Measurements from ENCODE around the gene SLC6A13. TPM values are rescaled to one million over a fixed set of nuclear protein-coding genes. Genes with fewer than 3 reads are reported as not detected.

The SLC6A13 gene
- total and polyA plus RNA-seq, 2 of the 13 experiments (the other 11 are each of a cell fraction or from before 2014, with no cell fraction given): 0.05 to 0.15 TPM

- Histone ChIP-seq H3K9me3 (ENCODE audit: low read length) (no peaks in the 10 kb centered on the region), H3K4me1 (ENCODE audit: insufficient read depth, low read length) (peaks cover 53% of the 10 kb centered on the region), H3K4me2 (ENCODE audit: low read depth, low read length) (0 out of 2 replicates have a peak overlapping the region, but pooled peaks have one; percentile 52), H3K27ac (ENCODE audit: extremely low read length, insufficient read depth, low read length) (no peak overlapping the region), H3K27me3 (ENCODE audit: control insufficient read depth in 1 of 2, insufficient read depth in 2 of 2, low read length in 2 of 2) (no peaks in the 10 kb centered on the region), H3K4me3 (replicated peaks in 1 of 3; ENCODE audit: insufficient read depth in 1 of 3, low read depth in 2 of 3, low read length in 3 of 3) (no peak overlapping the region), H3K79me2 (ENCODE audit: insufficient read depth, low read length) (no peaks in the 10 kb centered on the region), H4K20me1 (ENCODE audit: insufficient read depth, low read length) (no peaks in the 10 kb centered on the region), H2AFZ (ENCODE audit: low read length) (no peak overlapping the region), H3K36me3 (replicated peaks in 1 of 2; ENCODE audit: control insufficient read depth in 1 of 2, insufficient read depth in 2 of 2, low read length in 2 of 2) (no peaks in the 10 kb centered on the region), H3K9ac (ENCODE audit: insufficient read depth, low read depth, low read length) (no peak overlapping the region)
- ChIA-PET POLR2A (interaction anchor here (1.2 kb wide), 1 partner anchor 17 kb away, joined by 3 read pairs; no protein-coding TSS in a partner anchor), CTCF (ENCODE audit: low intra/inter-chr PET ratio, low total read pairs) (no interaction called here)
- peak; percentile 27; the same call in 2 of the 3 replicates for ATAC-seq
- intact Hi-C loops (cut with micrococcal nuclease; ENCODE audit: unreplicated experiment): no loop called here
- 0 out of 2 replicates have a peak, but pooled peaks have one; percentile 30 for TF ChIP-seq PATZ1 (CRISPR knock-in tag; IDR thresholded peaks at IDR 0.05)
- peak; percentile 27 for TF ChIP-seq XRCC5 (optimal IDR thresholded peaks at IDR 0.05; ENCODE audit: low read length)
- TF ChIP-seq ZNF235 (CRISPR knock-in tag; IDR thresholded peaks at IDR 0.05; ENCODE audit: borderline replicate concordance): no peak
- no peak for TF ChIP-seq SP5 (CRISPR knock-in tag; IDR thresholded peaks at IDR 0.05; ENCODE audit: borderline replicate concordance, low read depth)
- TF ChIP-seq, protein P1, sequence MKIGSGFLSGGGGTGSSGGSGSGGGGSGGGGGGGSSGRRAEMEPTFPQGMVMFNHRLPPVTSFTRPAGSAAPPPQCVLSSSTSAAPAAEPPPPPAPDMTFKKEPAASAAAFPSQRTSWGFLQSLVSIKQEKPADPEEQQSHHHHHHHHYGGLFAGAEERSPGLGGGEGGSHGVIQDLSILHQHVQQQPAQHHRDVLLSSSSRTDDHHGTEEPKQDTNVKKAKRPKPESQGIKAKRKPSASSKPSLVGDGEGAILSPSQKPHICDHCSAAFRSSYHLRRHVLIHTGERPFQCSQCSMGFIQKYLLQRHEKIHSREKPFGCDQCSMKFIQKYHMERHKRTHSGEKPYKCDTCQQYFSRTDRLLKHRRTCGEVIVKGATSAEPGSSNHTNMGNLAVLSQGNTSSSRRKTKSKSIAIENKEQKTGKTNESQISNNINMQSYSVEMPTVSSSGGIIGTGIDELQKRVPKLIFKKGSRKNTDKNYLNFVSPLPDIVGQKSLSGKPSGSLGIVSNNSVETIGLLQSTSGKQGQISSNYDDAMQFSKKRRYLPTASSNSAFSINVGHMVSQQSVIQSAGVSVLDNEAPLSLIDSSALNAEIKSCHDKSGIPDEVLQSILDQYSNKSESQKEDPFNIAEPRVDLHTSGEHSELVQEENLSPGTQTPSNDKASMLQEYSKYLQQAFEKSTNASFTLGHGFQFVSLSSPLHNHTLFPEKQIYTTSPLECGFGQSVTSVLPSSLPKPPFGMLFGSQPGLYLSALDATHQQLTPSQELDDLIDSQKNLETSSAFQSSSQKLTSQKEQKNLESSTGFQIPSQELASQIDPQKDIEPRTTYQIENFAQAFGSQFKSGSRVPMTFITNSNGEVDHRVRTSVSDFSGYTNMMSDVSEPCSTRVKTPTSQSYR (CRISPR knock-in tag; IDR thresholded peaks at IDR 0.05; ENCODE audit: borderline replicate concordance): 0 out of 2 replicates have a peak, but pooled peaks have one; percentile 29
- TF ChIP-seq ZNF432 (CRISPR knock-in tag; IDR thresholded peaks at IDR 0.05; ENCODE audit: borderline replicate concordance): no peak
- TF ChIP-seq ZBTB33 (CRISPR knock-in tag; IDR thresholded peaks at IDR 0.05): no peak
- TF ChIP-seq, protein P2, sequence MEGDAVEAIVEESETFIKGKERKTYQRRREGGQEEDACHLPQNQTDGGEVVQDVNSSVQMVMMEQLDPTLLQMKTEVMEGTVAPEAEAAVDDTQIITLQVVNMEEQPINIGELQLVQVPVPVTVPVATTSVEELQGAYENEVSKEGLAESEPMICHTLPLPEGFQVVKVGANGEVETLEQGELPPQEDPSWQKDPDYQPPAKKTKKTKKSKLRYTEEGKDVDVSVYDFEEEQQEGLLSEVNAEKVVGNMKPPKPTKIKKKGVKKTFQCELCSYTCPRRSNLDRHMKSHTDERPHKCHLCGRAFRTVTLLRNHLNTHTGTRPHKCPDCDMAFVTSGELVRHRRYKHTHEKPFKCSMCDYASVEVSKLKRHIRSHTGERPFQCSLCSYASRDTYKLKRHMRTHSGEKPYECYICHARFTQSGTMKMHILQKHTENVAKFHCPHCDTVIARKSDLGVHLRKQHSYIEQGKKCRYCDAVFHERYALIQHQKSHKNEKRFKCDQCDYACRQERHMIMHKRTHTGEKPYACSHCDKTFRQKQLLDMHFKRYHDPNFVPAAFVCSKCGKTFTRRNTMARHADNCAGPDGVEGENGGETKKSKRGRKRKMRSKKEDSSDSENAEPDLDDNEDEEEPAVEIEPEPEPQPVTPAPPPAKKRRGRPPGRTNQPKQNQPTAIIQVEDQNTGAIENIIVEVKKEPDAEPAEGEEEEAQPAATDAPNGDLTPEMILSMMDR (CRISPR knock-in tag; IDR thresholded peaks at IDR 0.05): 0 out of 2 replicates have a peak, but pooled peaks have one; percentile 6
- in situ Hi-C loops (cut with HindIII; ENCODE audit: extremely low pct_ligation_motif_present, low pct_unique_long_range_greater_than_20kb): no loop called here
- BruUV-seq (replicated peaks): no TSS peak
- FAIRE-seq: no peak
- DNase-seq (ENCODE audit: low spot score): no peak
- WGBS (ENCODE audit: low lambda C conversion rate): 58% methylated on average over 10 of the region's 10 CpGs
These were observed 8.6 kb downstream of the SLC6A13 start for GRCh38 chr12:254039-254438.
